Measurements from ENCODE around the gene CNTNAP2.

The CNTNAP2 gene

DNA sequence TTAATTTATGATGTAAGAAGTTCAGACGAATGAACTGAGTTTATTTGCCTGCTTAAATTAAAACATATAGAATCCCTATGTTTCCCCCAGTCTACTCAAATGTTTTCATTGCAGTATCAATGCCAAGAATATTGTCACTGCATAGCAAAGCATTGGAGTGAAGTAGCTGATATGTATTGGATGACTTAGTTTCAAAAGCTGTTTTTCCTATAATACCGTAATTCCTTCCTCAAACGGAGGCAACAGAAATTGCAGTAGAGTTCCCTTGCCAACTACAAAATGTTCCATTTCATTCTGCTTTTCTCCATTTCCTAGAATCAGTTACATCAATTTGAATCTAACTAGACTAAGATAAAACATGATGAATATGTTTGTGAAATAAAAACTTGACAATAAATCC, 174.1 kb downstream of the CNTNAP2 start:
- DNase-seq = no peak

DNA sequence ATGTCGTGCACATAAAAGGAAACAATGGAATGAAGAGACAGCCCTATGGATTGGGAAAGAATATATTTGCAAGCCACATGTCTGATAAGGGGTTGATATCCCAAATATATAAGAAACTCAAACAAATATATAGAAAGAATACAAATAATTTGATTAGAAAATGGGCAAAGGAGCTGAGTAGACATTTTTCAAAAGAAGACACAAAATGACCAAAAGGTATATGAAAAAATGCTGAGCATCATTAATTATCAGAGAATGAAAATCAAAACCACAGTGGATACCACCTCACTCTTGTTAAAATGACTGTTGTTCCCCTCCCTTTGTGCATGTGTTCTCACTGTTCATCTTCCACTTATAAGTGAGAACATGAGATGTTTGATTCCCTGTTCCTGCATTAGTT, 175.3 kb downstream of the CNTNAP2 start:
- no peak for DNase-seq

DNA sequence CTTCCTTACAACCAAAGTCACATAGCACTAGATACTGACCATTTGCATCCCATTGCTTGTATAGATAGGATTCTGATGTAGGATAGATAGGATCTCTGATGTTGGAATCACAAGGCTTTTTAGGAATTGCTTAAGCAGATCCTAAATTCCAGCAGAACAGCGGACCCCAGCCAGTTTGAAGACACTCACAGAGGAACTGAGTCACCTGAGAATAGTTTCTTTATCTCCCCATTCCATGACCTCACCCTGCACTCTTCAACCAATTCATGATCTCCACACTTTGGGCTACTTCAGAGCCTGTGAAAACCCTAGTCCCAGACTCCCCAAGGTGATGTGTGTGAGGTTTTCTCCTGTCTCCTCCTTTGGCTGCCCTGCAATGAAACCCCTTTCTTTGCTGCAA, 179.4 kb downstream of the CNTNAP2 start:
- no peak for DNase-seq

DNA sequence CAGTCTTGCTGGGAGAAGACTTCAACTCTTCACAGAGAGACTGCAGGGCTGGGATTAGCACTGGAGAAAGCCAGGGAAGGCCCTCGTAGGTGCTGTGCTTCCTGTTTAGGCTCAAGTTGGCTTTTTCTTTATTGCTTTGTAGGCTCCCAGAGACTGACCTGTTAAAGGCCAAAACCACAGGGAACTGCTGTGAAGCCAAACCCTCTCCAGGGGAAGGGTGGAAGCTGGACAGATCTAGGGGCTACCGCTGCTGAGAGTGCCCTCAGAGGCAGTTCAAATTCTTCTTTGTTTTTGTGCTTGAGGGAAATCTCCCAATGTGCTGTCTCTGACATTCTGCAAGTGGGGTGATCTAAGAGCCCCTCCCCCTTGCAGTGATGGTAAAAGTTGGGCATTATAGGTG, 198.4 kb downstream of the CNTNAP2 start:
- no peak for DNase-seq

DNA sequence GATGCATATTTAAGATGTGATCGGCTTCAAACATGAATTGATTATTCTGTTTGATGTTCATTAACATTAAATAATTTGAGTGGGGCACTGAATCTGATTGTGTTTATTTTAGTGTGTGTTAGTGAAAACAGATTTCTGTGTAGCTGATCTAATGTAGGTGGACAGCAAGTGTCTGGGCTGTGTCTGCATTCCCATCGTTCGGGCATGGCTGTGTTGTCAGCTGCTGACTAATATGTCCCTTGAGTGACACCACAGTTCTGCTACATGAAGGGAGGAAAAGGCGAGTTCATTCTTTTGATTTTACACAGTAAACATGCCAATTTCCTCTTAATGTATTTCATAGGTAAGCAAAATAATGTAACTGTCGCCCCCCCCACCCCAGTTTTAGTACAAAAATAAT, 203.0 kb downstream of the CNTNAP2 start:
- DNase-seq = no peak

DNA sequence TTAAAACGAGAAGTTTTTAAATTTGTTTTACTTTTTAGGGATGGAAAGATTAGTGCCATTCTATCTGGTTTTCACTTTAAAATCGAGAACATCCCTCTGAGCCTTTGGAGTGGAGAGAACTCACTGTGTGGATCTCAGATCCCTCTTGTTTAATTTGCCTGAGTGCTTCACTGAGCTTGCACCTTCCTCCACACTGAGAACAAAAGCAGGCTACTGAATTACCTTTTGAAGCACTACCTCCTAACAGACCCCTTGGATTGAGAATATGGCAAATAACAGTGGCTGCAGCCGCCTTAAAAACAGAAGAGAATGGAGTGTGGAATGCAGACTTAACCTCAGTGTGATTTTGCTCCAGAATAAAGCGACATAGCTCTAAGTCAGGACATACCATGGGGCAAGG, 204.7 kb downstream of the CNTNAP2 start:
- DNase-seq = no peak

DNA sequence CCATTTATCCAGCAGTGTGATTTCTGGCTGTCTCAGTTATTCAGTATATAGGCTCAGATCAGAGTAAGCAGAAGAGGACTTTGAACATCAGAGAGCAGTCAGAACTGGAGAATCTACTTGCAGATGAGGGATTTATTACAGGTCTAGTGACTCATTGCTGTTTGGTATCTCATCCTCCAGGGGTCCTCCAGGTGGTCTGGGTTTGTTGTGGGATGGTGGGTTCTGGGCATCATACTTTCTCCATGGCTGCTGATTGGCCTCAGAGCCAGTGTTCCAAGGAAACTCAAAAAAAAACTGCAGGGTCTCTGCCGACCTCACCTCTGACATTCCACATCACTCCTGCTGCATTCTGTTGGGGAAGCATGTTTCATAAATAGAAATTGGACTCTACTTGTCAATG, 214.8 kb downstream of the CNTNAP2 start:
- no peak for DNase-seq

DNA sequence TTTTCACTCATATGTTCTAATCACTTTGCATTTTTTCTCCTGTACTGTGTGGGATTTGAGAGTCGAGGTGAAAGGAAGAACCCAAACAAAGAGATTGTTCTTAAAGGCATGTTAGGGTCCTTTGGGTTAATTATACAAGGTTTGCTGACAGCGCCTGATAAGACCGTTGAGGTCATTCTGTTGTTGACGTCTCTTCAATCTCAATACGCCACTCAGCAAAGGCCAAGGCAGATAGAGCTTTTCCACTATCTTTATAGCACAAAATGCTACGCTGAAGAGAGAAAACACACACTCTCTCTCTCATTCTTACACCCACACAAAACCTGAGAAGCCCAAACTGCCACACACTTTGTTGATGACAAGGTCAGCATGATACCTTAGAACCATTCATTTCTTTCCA, 228.7 kb downstream of the CNTNAP2 start:
- DNase-seq = no peak

DNA sequence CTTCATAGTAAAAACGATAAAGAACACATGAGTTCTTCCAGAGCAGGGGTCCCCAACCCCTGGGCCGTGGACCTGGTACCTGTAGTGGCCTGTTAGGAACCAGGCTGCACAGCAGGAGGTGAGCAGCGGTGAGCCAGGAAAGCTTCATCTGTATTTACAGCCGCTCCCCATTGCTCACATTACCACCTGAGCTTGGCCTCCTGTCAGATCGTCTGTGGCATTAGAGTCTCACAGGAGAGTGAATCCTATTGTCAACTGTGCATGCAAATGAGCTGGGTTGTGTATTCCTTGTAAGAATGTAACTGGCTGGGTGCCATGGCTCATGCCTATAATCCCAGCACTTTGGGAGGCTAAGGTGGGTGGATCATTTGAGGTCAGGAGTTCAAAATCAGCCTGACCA, 229.5 kb downstream of the CNTNAP2 start:
- DNase-seq = no peak

DNA sequence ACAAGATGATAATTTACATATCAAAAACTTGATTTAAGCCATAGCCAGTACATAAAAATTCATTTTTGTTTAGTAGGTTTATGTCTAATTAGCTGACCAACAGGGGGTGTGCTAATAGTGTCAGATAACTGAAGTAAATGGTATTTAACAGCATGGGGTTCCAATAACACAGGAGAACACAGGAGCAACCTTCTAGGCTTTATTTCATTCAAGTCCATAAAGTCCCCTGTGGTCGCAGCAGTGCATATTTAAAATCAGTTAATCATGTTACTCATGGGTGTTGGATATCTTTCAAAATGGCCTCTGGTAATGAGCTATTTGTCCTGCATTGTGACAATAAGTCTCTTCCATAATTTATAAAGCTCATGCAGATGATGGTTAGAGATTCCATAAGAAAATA, 238.6 kb downstream of the CNTNAP2 start:
- no peak for DNase-seq

DNA sequence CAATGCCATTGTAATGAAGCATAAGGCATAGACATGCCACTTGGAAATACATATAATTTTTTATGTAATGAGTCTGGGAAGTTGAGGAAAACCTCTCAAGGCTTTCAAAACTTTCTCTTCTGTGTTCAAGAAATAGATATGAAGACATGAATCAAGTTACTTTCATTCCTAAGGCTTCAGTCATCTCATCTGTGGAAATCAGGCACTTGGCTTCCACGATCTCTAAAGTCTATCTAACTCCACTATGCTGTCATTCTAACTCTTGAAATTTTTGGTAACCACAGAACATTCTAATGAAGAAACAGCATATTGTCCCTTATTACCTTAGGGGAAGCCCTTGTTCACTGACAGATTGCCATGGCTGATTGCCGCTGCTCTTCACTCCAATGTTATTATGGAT, 242.6 kb downstream of the CNTNAP2 start:
- DNase-seq = no peak

DNA sequence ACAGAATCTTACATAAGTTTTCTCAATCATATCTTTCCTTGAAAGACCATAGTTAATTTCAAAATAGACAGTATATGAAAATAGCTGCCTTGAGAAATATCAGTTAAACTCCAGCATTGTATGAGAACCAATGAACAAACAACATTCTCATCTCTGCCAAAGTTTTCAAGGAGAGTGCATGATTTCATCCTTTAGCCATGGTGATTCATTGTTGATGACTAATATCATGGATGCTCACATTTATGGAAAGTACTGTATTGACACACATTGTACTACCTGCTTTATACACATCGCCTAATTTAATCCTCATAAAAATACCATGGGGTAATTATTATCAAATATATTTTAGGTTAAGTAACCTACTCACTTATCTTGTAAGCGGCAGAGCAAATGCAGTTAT, 250.3 kb downstream of the CNTNAP2 start:
- DNase-seq = no peak

DNA sequence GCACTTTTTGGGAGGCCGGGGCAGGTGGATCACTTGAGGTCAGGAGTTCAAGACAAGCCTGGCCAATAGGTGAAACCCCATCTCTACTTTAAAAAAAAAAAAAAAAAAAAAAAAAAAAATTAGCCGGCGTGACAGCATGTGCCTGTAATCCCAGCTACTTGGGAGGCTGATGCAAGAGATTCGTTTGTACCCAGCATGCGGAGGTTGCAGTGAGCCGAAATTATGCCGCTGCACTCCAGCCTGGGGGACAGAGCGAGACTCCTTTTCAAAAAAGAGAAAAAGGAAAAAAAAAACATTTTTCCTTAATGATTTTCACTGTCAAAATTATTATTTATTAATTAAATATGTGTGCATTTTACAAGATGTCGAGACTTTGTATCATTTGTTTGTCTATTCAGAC, 253.6 kb downstream of the CNTNAP2 start:
- DNase-seq = no peak

DNA sequence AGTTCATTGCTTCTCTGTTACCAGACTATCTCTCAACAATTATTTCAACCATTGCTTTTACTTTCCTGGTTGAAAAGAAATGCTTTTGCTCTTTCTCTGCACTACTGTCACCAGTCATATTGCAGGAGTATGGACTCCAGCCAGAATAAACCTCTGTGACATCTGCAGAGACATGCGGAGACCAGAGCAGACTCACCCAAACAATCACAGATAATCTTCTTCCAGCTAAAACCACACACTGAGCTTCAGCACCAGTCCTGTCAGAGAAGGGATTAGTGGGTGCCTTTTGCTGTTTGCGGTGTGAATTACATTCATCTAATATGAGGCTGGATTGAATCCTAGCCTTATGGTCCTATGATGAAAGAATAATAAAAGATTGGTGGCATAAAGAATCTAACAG, 258.6 kb downstream of the CNTNAP2 start:
- DNase-seq = no peak

DNA sequence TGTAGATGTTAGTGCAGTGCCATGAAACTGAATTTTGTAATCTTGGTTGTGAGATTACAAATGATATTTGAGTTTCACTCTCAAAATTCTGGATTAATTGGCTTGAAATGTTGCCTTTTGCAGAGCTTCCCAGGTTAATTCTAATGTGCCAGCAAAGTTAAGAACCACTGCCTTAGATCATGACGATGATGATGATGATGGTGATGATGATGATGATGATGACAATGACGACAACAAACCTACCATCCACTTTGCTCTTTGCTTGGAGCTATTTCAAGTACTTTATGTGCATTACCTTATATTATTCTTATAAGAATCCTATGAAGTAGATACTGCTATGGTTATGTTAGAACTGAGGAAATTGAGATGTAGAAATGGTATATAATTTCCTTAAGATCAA, 261.6 kb downstream of the CNTNAP2 start:
- no peak for DNase-seq

DNA sequence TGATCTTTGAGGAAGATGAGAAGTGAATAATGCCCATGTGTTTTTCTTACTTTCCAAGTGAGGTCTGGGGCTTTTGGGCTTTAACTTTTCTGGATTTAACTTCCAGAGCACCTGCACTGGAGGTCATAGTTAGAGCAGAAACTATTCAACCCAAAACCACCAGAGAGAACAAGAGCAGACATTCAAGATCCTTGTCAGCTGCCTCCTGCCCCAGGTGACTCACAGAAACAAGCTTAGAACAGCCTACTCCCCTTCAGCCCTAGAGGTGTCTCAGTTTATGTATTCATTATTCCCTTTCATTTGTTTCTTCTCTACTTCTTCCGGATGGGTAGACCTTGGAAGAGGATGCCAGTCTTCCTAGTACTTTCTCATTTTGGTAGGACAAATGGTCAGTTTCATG, 270.5 kb downstream of the CNTNAP2 start:
- no peak for DNase-seq

DNA sequence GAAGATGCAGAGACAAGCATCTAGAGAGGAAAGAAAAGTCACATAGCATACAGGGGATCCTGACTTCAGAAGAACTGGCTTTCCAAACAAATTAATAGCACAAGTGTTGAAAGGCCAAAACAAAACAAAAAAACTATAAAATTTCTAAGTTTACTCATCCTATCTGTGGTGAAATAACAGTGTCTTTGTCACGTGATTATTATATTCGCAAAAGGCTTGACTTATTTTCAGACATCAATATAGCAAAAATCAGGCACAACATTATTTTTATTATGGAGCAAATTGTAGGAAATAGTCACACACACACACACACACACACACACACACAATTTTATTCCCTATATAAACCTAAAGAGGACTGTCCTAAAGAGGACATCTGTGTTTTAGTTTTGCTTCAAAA, 272.3 kb downstream of the CNTNAP2 start:
- DNase-seq = no peak

DNA sequence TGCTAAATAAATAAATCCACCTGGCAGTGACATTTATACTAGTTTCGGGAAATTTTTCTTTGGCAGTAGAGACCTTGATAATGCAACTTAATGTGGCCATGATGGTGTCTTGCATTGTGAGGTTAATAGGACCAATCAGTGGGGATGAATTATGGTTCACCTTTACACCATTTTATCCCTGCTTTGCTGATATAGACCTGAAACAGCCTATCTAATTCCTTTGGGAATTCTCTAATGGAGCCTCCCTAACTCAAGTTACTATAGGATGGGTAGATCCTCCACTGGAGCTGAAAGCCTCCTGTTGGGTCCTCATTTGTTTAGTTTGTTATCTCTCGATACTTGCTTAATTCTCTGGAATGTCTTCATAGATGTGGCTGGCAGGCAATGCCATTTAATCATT, 276.7 kb downstream of the CNTNAP2 start:
- no peak for DNase-seq

DNA sequence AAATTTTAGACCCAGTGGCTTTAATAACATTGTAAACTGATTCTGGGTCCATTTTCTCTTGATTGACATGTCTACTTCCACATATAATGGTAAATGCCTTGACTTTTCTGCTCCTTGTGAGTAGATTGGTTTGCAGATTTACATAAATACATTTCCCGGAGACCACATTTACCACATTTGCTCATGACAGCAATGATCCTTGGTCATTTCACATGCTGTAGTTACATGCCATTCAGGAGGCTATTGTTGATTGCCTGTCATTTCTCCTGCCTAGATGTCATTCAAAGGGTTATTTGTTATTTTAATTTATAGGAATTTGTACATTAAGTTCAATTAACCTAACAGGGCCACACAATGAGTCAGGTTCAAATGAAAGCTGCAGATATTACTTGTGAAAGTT, 280.5 kb downstream of the CNTNAP2 start:
- no peak for DNase-seq

DNA sequence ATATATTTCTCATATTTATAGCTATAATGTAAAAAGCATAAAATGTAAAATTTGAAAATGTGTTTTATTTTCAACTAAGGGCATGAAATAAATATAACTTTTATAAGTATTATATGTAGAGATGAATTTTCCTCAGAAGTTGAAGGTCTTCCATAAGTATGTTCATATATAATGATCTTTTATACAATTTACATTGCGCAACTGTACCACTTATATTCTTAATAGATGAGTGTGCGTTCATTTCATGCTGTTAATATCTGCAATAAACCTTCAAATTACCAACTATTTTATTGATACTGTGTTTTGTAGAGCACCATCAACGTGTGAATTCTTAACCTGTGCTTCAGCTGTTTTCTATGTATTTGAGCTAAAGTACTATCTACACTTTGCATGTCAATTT, 285.3 kb downstream of the CNTNAP2 start:
- DNase-seq = no peak

DNA sequence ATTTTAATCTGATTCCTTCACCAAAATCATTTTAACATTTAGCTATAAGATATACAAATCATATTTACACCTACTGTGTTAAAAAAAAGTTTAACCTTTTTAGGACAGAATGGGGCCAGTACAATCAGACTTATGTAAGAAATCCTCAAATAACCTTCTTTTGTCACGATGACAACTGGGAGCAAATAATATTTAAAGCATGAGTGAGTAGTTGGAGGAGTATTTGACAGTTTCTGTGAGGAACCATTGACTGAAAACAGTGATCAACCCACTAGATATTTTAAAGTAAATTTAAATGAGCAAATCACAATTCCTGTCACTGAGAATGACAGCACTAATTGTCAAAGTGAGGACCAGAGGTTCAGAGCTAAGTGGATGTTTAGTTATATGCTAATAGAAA, 289.1 kb downstream of the CNTNAP2 start:
- no peak for DNase-seq

DNA sequence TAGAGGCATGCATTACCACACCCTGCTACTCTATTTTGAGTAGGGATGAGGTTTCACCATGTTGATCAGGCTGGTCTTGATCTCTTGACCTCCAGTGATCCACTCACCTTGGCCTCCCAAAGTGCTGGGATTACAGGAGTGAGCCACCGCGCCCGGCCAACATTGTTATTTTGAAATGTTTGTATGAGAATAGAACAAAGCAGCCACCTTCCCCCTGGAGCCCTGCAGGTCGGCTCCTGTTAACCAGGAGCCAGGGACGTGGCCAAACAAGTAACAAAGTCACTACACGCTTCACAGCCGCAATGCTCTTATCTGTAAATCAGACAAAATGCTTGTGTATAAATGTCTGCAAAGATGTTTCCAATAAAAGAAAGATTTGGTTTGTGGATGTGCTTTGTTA, 295.4 kb downstream of the CNTNAP2 start:
- no peak for DNase-seq

DNA sequence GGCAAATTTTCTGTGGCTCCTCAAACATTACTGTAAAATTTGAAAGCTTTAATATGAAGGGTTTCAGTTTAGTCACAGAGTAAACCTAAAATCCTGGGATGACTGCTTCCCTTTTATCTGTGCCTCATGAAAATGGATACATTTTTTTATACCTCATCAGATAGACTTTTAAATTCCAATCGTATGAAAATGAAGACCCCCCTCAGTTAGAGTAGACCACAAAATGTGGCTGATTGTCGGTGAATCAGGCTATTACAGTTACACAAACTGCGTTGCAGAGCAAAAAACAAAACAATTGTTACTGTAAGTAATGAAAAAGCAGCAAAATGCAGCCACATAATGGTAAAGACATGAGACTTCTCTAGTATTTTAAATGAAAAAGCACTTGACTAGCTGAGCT, 296.2 kb downstream of the CNTNAP2 start:
- no peak for DNase-seq

DNA sequence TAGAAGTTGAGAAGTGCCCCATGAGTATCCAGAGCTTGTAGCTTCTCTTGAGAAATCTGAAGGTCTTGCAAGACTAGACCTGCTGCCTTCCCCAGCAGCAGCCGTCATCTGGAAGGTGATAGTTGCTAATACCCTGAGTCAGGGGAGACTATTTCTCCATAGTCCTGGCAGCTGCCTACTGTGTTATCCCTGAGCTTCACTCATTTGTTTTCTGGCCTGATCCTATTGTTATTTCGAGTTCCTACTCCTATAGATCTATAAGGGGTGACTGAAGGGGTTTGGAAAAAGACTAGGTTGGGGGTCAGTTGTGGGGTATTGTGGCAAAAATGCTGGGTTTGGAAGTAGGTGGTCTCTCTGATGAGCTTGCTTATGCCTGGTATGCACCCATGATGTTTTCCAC, 297.8 kb downstream of the CNTNAP2 start:
- DNase-seq = no peak

DNA sequence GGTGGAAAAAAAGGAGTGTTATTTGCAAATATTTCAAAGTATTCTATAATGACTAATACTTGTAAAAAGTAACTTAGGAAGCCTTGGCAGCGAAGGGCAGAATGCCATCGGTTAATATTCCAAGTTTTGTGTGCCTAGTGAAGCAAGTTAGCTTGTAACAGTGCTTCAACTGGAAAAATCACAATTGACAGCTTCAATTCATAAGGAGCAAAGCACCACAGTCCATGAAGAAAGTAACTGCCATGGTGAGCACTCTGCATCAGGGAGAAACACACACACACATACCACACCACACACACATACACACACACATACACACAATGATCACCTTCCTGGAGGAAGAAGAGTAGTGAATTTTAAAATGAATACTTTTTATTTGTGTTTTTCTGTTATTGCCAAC, 298.3 kb downstream of the CNTNAP2 start:
- DNase-seq = no peak
